GM19238 (cell line): ENCODE measurements around the gene TSHR.
"Not testable (repeated sequence)": the region's sequence is repeated elsewhere in the genome, so short reads cannot be mapped to it uniquely, and the experiment has no call there.

Experiments used
- DNase-seq: peaks from one replicate; pipeline ENCODE4 v3.0.0; 2011; ENCODE audit warnings: low spot score; ENCODE audit not compliant: insufficient read length

Gene TSHR

DNA sequence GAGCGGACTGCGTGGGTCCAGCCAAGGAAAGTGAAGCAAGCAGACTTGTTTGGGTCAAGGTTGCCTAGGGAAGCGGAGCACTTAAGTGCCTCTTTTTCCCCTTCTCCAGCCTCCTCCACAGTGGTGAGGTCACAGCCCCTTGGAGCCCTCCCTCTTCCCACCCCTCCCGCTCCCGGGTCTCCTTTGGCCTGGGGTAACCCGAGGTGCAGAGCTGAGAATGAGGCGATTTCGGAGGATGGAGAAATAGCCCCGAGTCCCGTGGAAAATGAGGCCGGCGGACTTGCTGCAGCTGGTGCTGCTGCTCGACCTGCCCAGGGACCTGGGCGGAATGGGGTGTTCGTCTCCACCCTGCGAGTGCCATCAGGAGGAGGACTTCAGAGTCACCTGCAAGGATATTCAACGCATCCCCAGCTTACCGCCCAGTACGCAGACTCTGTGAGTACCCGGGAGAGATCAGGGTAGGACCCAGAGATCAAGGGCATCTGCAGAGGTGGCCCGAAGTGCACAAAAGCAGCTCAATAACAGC is at the start of gene TSHR:
Gene TSHR (plus strand): TSS at position 206 of the 526 bp plus-strand sequence. CDS start 60 bp downstream, at position 266.
- no peak for DNase-seq

DNA sequence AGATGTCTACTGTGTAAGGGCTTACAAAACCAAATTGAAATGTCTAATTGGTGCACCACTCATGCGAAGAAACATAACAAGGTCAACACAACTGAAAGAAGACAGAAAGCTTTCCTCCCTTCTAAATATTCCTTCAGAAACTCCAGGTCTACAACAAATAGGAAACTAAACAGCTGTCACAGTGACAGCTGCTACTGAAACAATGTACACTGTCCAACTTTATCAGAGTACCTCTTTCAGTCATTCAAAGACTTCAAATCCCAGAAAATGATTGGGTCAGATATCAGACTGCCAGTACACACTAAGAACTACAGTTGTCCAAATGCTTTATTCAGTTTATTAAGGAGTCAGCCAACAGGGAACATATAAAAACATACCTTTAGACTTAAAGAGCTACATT is 49.1 kb upstream of the TSHR start:
- no peak for DNase-seq

DNA sequence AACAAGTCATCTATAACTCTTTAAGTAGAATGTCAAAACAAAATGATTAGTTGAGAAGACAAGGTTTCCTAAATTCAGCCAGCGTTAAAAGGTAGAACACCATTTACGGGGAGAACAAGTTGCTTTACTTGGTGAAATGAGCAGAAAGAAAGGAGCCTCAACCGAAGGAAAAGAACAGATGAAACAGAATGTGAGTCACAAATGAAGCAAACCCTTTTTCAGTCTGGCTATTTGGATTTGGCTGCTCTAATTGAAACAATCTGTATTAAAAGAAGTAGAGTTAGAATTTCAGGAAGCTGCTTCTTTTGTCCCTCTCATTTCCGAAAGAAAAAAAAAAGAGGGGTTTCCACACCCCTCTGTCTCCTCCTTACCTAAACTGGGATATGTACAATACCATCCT is 48.5 kb upstream of the TSHR start:
- DNase-seq, result no peak

DNA sequence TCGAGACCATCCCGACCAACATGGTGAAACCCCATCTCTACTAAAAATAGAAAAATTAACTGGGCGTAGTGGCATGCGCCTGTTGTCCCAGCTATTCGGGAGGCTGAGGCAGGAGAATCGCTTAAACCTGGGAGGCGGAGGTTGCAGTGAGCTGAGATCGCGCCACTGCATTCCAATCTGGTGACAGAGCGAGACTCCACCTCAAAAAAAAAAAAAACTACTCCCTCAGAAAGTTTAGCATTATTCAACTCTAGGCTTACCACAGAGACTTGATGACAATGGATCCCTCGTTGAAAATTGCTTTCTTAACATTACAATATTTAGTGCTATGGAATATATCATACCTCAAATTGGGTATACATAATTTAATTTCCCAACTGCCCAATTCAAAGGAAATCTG is 43.4 kb upstream of the TSHR start:
- not testable (repeated sequence) for DNase-seq

DNA sequence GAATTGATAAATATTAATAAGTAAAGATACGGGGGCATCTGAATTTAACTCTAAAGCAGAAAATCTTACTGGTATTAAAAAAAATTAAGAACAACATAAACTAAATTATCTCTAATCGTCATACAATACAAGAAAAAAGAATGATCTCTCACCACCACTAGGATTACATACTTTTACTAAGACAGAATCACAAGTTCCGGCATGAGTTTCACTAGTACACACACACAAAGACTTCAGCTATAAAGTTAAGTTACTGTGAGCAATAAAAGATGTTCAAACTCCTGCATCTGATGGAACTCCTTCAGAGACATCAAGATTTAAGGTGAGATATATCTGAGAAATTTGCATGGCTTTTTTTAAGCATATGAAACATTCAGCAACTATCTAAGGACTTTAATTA is 35.8 kb upstream of the TSHR start:
- DNase-seq, result no peak

DNA sequence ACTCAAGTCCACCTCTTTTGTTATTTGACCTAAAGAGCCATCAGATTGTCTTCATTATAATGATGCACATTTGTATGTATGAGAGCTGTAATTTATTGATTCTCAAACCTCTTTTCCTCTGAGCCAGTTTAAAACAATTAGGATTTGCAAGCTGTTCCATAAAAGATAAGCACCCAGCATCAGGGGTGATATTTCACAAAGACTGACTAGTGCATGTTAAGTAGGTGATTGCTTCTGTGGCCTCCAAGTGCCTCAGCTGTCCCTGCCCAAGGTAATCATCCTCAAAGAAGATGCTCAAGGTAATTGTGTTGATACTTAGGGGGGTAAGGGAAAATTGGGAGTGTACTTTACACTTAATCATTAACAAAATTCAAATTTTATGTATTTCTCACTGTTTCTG is 32.1 kb upstream of the TSHR start:
- DNase-seq, result no peak

DNA sequence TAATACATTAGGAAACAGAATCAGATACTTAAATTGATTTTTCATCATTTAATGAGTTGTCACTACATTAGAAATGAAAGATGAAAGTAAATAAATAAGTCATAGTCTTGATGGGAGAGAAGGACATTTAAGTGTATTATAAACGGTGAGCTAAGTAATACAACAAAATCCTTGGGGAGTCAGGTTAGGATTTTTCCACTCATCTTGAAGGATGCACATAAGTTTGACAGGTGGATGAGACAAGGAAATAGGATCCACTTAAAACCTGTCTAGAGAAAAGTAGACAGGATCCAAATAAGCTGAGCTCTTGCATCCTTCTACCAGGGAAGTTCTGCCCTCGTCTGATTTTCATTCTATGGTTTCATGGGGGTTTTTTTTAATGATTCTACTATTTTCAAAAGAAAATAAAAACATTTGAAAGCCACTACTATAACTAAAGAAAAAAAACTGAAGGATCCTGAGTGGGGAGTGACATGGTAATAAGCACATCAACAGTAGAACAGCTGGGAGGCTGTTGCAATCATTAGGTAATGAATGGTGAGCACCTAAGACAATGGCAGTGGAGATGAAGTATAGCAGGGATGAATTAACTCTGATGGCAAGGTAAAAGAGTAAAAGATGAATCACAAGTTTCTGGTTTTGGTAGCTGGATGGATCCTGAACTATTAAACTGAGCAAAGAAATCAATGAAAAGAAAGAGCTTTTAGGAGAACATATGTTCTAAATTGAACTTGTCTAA is 30.9 kb upstream of the TSHR start:
- DNase-seq, result no peak

DNA sequence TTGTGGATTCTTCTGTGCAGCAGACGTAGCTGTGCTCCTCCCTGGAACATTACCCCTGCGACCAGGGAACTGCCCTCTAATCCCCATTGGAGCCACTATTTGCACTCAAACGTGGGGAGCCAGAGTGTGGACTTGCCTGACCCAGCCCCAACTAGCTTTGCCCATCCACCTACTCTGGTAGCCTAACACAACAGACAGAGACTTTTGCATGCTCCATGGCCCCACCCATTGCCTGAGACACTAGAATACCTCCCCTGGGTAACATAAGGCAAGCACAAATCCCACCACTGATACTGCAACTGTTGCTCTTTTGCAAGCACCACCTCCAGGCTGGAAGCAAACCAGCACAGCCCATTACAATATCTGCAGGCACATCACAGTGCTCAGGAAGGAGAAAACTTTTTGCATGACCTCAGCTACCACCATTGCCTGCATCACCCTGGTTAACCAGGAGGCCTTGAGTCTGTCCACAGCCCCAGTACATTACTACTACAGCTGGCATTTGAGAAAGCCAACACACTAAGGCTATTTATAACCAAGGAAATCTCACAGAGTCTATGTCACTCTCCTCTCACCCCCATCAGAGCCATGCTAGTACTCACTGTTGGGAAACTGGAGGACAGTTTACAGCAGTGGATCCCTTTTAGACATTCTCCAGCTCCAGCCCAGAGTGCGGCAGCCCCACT is 28.9 kb upstream of the TSHR start:
- no peak for DNase-seq

DNA sequence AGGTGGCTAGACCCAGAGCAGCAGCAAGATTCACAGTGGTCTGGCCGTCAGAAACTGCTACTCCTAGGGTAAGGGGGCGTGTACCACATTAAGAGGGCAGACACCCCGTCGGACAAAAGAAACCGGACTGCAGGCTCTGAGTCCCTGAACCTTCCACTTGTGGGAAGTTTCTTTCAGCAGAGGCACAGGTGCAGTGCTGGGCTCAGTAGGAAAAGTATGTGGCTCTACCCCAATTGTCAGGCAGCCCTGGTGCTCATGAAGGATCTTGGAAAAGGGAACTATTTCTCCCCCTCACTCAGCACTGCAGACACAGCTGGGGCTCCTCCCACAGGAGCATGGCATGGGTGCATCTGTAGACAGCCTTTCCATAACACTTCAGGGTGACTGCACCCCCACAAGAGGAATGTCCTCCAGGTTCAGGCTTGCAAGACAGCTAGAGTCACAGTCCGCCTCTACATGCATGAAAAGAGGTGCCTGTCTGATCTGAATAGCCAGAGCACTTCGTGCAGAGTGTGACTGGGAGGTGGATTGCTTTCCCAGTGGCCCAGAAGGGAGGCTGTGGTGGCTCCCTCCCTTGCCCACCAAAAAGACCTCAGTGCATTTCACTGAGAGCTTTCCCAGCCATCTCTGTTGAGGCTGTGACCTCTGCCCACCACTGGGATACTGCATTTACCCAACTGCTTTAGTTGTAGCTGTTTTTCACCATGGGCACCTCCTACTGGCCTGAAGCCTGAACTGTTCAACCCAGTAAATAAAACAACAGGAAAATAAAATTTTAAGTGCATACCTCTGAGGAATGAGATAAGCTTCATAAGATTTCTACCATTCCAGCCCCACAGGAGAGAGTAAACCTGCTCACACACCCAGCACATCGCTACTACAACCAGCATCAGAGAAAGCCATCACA is 28.1 kb upstream of the TSHR start:
- DNase-seq, result no peak

DNA sequence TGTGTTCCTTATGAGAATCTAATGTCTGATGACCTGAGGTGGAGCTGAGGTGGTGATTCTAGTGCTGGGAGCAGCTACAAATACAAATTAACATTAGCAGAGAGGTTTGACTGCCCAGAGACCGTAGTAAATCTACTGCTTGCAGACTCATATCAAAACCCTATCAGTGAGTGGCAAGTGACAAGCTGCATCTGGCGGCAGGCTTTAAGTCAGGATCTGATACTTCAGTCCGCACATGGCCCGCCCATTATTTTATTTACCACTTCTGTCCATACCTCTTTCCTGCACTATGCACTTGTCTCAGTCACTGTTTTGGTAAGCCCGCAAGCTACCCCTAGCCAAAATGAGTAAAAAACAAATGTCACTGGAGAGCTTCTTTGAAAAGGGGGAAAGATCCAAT is 25.3 kb upstream of the TSHR start:
- DNase-seq, result no peak

DNA sequence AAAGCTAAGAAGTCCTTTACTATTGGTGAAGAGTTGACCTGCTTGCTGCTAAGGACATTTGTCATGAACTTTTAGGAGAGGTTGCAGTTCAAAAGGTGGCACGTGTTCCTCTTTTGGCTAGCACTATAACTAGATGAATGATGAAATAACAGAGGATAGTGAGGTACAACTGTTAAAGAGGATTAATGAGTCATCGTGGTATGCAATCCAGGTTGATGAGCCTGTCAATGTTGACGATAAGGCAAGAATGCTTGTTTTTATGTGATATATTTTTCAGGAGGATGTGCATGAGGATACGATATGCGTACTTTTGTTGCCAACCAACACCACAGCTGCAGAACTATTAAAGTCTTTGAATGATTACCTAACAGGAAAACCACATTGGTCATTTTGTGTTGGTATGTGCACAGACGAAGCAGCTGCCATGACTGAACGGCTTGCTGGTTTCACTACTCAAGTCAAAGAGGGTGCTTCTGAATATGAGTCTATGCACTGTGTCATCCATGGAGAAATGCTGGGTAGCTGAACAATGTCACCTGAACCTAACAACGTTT is 24.5 kb upstream of the TSHR start:
- peak; percentile 27 for DNase-seq

DNA sequence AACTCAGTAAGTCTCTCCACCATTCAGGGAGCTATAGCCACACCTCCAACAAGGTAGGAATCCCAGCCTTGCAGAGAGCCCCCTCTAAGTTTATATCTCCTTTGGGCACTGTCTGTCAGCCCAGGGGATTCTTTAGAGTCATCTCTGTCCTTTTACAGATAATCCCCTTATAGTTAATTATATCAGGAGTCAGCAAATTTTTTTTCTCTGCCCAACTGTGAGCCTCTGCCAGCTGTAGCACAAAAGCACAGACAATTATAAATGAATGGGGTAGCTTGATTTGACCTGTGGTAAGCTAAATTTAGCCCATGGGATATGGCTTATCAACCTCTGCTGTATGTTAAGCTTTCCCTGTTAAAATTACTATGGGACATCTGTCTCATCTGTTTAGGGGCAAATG is 22.1 kb upstream of the TSHR start:
- no peak for DNase-seq

DNA sequence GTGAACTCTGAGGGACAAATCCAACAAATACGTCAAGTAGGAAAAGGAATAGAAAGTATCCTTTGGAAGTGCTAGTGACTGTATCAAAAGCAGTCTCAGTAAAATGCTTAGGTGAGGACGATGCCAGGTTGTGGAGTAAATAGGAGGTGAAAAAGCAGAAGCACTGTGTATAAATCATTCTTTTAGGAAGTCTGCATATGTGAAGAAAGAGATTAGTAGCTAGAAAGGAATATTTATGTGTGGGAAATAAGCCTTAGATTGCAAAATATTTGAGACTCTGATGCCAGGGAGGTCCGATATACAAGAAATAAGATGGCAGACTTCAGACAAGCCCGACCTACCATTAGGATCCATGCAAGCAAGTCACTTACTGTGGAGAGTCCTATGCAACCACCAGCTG is 21.7 kb upstream of the TSHR start:
- DNase-seq, result no peak

DNA sequence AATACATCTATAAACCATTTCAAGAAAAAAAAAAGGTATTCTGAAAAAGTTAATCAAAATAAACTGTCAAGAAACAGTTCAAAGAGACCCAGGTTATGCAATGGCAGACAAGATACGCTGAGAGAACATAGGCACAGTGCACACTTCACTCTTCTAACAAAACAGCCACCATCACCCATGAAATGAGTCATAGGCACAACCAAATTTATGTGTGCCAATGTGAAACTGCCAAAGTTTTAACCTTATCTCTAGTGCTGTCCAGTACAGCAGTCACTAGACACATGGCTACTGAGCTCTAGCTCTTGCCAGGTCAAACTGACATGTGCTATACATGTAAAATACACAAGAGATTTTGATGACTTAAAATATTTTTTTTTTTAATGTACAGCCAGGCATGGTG is 15.3 kb upstream of the TSHR start:
- no peak for DNase-seq

DNA sequence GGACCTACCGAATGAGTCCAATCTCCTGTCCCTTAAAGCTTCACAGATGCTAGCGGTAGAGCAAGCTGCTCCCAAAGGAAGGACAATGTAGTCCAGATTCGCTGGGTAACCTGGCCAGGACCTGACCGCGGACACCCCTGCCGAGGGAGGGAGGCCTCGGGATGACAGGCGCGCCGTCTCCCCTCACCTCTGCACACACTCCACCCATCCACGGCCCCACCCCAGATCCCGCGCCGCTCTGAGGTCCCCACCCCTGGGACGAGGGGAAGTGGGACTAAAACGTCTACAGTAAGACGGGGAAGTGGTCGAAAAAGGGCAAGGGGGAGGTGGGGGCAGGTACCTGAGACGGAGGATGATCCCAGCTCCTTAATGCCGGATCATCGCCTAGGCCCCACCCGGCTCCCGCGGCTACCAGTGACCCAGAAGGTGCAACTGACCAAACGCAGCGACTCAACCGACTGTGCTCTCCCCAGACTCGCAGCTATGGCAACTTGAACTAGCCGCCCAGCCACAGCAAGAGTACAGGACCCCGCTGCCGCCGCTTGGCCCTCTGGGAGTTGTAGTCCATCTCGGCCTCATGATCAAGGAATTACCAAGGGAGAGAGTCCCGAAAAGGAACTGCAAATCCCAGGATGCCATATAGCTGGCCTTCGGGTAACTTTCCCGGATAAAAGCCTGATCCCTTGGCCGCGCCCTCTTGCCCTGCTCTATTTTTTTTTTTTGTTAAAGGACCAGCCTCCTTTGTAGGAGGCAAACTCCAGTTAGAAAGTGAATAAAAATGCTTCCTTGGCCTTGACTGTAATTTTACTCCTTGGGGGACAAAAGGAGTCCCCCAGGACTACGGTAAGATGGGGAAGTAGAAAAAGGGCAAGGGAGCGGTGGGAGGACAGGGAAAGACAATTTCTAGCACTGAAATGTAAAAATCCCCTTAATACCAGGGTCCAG is 13.9 kb upstream of the TSHR start, which contains the start of gene CEP128:
Gene CEP128 (minus strand): TSS at position 498 of the 945 bp plus-strand sequence.
- DNase-seq, result peak; percentile 61

DNA sequence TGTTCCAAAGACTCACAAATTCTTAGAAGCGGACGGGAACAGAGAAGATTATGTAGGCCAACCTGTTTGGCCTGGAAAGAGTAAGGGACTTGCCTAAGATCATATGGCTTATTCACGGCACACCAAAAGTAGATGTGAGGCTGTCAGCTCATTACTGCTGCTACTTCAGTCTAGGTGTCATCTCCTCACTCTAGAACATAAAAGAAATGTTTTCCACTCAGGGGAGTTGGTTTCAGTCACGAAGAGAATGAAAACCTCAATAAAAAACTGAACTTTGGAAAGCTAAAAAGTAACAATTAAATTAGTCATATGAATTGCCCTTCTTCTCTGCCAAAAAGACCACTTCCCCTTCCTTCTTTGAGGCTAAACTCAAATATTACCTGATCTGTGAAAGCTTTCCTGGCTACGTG is 13.2 kb upstream of the TSHR start:
- DNase-seq, result no peak

DNA sequence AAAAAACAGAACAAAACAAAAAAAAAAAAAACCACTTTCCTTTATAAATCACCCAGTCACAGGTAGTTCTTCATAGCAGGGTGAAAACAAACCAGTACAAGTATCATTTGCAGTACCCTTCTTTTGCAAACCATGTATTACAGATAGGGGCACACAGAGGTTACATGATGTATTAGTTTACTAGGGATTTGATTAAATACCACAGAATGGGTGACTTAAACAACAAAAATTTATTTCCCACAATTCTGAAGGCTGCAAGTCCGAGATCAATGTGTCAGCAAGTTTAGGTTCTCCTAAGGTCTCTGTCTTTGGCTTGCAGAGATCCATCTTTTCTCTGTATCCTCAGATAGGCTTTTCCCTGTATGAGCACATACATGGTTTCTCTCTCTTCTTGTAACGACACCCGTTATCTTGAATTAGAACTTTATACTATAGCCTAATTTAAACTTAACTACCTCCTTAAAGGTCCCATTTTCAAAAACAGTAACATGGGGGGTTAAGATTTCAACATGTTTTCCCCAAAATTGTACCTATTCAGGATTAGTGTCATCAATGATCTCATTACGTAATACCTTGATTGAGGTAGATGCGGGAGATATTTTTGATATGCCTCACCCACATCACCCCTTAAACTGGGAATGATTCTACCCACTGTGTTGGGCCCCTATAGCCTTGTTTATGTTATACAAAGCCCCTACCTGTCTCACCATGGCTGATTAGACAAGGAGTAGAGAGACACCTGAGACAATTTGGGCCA is 10.4 kb upstream of the TSHR start:
- DNase-seq, result no peak

DNA sequence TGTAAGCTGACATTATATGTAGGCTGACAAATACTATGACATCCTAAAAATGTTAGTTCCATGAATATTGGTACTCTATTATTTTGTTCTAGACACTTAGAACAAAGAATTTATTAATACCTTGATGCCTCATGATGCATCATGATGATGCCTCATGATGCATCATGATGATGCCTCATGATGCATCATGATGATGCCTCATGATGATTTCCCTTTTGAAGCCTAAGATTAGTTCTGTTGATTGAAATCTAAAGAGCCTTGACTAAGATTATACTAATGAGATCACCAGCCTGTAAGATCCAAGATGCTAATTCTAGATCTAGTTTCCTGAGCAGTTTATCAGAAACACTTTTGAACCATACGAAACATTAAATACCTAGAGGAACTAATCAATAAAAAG is 9.2 kb upstream of the TSHR start:
- no peak for DNase-seq

DNA sequence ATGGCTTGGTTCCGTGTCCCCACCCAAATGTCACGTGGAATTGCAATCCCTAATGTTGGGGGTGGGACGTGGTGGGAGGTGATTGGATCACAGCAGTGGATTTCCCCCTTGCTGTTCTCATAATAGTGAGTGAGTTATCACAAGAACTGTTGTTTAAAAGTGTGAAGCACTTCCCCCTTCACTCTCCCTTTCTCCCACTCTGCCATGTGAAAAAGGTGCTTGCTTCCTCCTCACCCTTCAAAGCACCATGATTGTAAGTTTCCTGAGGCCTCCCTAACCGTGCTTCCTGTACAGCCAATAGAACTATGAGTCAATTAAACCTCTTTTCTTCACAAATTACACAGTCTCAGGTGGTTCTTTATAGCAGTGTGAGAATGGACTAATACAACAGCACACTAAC is 8.6 kb upstream of the TSHR start:
- no peak for DNase-seq

DNA sequence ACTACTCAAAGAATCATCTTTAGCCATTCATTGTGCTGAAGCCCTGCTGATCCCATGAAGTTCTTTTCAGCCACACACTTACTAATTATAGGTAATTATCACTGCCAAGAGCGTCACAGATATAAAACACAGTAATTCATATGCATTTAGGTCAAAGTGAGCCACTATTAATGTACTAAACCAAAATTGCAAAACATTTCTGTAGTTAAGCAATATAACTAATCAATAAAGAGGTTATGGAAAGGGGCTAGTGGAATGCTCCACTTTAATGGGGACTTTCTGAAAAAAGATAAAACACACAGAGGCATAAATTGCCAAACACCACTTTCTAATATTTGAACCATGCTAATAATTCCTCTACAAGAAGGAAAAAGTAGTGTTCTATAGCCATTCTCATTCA is 7.1 kb upstream of the TSHR start:
- no peak for DNase-seq
